Measurements from ENCODE around the gene EML6.
A peak's percentile ranks its signal among the peaks of the same experiment; 100 is the strongest.
"Not testable (repeated sequence)": the region's sequence is repeated elsewhere in the genome, so short reads cannot be mapped to it uniquely, and the experiment has no call there.

The EML6 gene

DNA sequence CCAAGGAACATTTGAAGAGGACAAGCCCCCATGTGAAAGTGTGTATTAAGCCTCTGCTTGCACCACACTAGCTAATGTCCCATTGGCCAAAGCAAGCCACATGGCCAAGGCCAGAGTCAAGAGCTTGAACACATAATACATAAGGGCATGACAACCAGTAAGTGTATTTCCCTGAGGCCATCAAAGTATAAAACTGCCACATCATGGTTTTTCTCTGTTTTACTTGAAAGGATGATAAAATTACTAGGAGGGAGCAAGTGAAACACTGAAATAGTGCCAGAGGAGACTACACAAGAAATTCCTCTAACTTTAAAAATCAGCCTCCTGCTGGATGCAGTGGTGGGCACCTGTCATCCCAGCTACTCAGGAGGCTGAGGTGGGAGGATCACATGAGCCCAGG, 30.9 kb upstream of the EML6 start:
- H3K36me3 ChIP-seq (replicated peaks in 1 of 2; ENCODE audit: control insufficient read depth in 2 of 2, insufficient read depth in 2 of 2, low read length in 2 of 2) = no peaks in the 10 kb centered on the region
- no peak overlapping the region for H2BK120ac ChIP-seq (ENCODE audit: low read depth, low read length)
- H3K4me3 ChIP-seq (ENCODE audit: low read length in 2 of 2) = no peak overlapping the region
- no peak overlapping the region for H4K8ac ChIP-seq (ENCODE audit: low read depth, low read length)
- H4K91ac ChIP-seq (ENCODE audit: low read depth, low read length, poor library complexity) = no peak overlapping the region
- no peaks in the 10 kb centered on the region for H3K27me3 ChIP-seq (ENCODE audit: control insufficient read depth in 3 of 3, insufficient read depth in 3 of 3, low read depth in 1 of 3, low read length in 3 of 3)
- no peak overlapping the region for H3K18ac ChIP-seq (ENCODE audit: low read length)
- H2BK15ac ChIP-seq (ENCODE audit: low read length) = no peak overlapping the region
- no peaks in the 10 kb centered on the region for H3K9me3 ChIP-seq (replicated peaks in 1 of 2; ENCODE audit: control insufficient read depth in 2 of 2, insufficient read depth in 1 of 2, low read depth in 1 of 2, low read length in 2 of 2)
- no peak overlapping the region for H2BK12ac ChIP-seq (ENCODE audit: low read length)
- H2AK5ac ChIP-seq (ENCODE audit: low read depth, low read length) = no peak overlapping the region
- H2BK5ac ChIP-seq (ENCODE audit: low read length) = no peak overlapping the region
- no peak overlapping the region for H3K27ac ChIP-seq (replicated peaks; ENCODE audit: low read length)
- no peaks in the 10 kb centered on the region for H3K4me1 ChIP-seq (ENCODE audit: control insufficient read depth in 2 of 2, insufficient read depth in 1 of 2, low read depth in 1 of 2, low read length in 2 of 2)
- no peak overlapping the region for H3K9ac ChIP-seq (ENCODE audit: low read depth, low read length, poor library complexity)
- H3K4ac ChIP-seq (ENCODE audit: low read length) = no peak overlapping the region
- H3K14ac ChIP-seq (ENCODE audit: low read length) = no peak overlapping the region
- no peaks in the 10 kb centered on the region for H3K79me1 ChIP-seq (ENCODE audit: low read depth, low read length)
- H2AFZ ChIP-seq (ENCODE audit: low read length) = no peak overlapping the region
- no peak overlapping the region for H3K23ac ChIP-seq (ENCODE audit: low read depth, low read length, poor library complexity)
- DNase-seq (ENCODE audit: low spot score) = no peak
- no peak overlapping the region for H3K4me2 ChIP-seq (ENCODE audit: insufficient read depth, low read length, poor library complexity, severe bottlenecking)

DNA sequence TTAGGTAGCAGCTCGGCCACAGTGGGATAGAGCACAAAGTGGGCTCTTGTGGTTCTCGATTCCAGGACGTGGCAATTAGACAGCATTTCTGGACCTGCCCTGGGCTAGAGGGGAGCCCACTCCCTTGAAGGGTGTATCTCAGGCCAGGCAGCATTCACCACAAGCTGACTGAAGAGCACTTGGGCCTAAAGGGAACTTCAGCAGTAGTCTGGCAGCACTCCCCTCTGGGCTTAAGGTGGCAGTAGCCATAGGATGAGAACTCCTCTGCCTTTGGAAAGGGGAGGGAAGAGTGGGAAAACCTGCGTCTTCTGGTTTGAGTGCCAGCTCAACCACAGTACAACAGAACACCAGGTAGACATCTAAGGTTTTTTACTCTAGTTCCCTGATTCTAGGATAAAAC, 28.1 kb upstream of the EML6 start:
- DNase-seq (ENCODE audit: low spot score) = no peak
- Histone ChIP-seq H3K27me3 (ENCODE audit: control insufficient read depth in 3 of 3, insufficient read depth in 3 of 3, low read depth in 1 of 3, low read length in 3 of 3) (no peaks in the 10 kb centered on the region), H2AFZ (ENCODE audit: low read length) (no peak overlapping the region), H3K4me1 (ENCODE audit: control insufficient read depth in 2 of 2, insufficient read depth in 1 of 2, low read depth in 1 of 2, low read length in 2 of 2) (no peaks in the 10 kb centered on the region), H3K4ac (ENCODE audit: low read length) (no peak overlapping the region), H3K18ac (ENCODE audit: low read length) (peak overlapping the region; percentile 48), H3K4me3 (ENCODE audit: low read length in 2 of 2) (no peak overlapping the region), H3K9ac (ENCODE audit: low read depth, low read length, poor library complexity) (no peak overlapping the region), H2BK120ac (ENCODE audit: low read depth, low read length) (peak overlapping the region; percentile 17), H2BK5ac (ENCODE audit: low read length) (no peak overlapping the region), H3K79me1 (ENCODE audit: low read depth, low read length) (no peaks in the 10 kb centered on the region), H2BK15ac (ENCODE audit: low read length) (no peak overlapping the region), H3K27ac (replicated peaks; ENCODE audit: low read length) (no peak overlapping the region), H2BK12ac (ENCODE audit: low read length) (no peak overlapping the region), H3K14ac (ENCODE audit: low read length) (no peak overlapping the region), H3K9me3 (replicated peaks in 1 of 2; ENCODE audit: control insufficient read depth in 2 of 2, insufficient read depth in 1 of 2, low read depth in 1 of 2, low read length in 2 of 2) (peaks cover 0 to 5% of the 10 kb centered on the region in 2 donors), H3K4me2 (ENCODE audit: insufficient read depth, low read length, poor library complexity, severe bottlenecking) (no peak overlapping the region), H4K91ac (ENCODE audit: low read depth, low read length, poor library complexity) (no peak overlapping the region), H2AK5ac (ENCODE audit: low read depth, low read length) (no peak overlapping the region), H3K23ac (ENCODE audit: low read depth, low read length, poor library complexity) (no peak overlapping the region), H3K36me3 (replicated peaks in 1 of 2; ENCODE audit: control insufficient read depth in 2 of 2, insufficient read depth in 2 of 2, low read length in 2 of 2) (no peaks in the 10 kb centered on the region), H4K8ac (ENCODE audit: low read depth, low read length) (no peak overlapping the region)
- no CpG with 5 or more reads among the region's 4 CpGs for WGBS, 2 donors (ENCODE audit: extremely low coverage in 2 of 2, insufficient read length in 2 of 2, insufficient replicate concordance in 1 of 2)

DNA sequence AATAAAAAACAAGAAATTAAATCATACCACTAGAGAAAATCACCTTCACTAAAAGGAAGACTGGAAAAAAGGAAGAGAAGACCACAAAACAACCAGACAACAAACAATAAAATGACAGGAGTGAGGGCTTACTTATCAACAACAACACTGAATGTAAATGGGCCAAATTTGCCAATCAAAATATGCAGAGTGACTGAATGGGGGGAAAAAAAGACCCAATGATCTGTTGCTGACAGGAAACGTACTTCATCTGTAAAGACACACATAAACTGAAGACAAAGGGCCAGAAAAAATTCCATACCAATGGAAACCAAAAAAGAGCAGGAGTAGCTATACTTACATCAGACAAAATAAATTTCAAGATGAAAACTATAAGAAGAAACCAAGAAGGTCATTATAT, 25.5 kb upstream of the EML6 start:
- H3K9me3 ChIP-seq (replicated peaks in 1 of 2; ENCODE audit: control insufficient read depth in 2 of 2, insufficient read depth in 1 of 2, low read depth in 1 of 2, low read length in 2 of 2) = peaks cover 0 to 5% of the 10 kb centered on the region in 2 donors
- H3K14ac ChIP-seq (ENCODE audit: low read length) = no peak overlapping the region
- H3K4me2 ChIP-seq (ENCODE audit: insufficient read depth, low read length, poor library complexity, severe bottlenecking) = no peak overlapping the region
- no peak overlapping the region for H3K23ac ChIP-seq (ENCODE audit: low read depth, low read length, poor library complexity)
- H2BK12ac ChIP-seq (ENCODE audit: low read length) = no peak overlapping the region
- H3K27me3 ChIP-seq (ENCODE audit: control insufficient read depth in 3 of 3, insufficient read depth in 3 of 3, low read depth in 1 of 3, low read length in 3 of 3) = no peaks in the 10 kb centered on the region
- no peak overlapping the region for H3K9ac ChIP-seq (ENCODE audit: low read depth, low read length, poor library complexity)
- H3K27ac ChIP-seq (replicated peaks; ENCODE audit: low read length) = no peak overlapping the region
- H2AFZ ChIP-seq (ENCODE audit: low read length) = no peak overlapping the region
- H3K4me3 ChIP-seq (ENCODE audit: low read length in 2 of 2) = no peak overlapping the region
- H3K79me1 ChIP-seq (ENCODE audit: low read depth, low read length) = no peaks in the 10 kb centered on the region
- H2BK120ac ChIP-seq (ENCODE audit: low read depth, low read length) = no peak overlapping the region
- no peaks in the 10 kb centered on the region for H3K36me3 ChIP-seq (replicated peaks in 1 of 2; ENCODE audit: control insufficient read depth in 2 of 2, insufficient read depth in 2 of 2, low read length in 2 of 2)
- no peak overlapping the region for H2AK5ac ChIP-seq (ENCODE audit: low read depth, low read length)
- H4K91ac ChIP-seq (ENCODE audit: low read depth, low read length, poor library complexity) = no peak overlapping the region
- no peak overlapping the region for H3K4ac ChIP-seq (ENCODE audit: low read length)
- WGBS, 2 donors (ENCODE audit: extremely low coverage in 2 of 2, insufficient read length in 2 of 2, insufficient replicate concordance in 1 of 2) = no CpG with 5 or more reads among the region's 1 CpG
- H3K4me1 ChIP-seq (ENCODE audit: control insufficient read depth in 2 of 2, insufficient read depth in 1 of 2, low read depth in 1 of 2, low read length in 2 of 2) = no peaks in the 10 kb centered on the region
- no peak overlapping the region for H4K8ac ChIP-seq (ENCODE audit: low read depth, low read length)
- H2BK15ac ChIP-seq (ENCODE audit: low read length) = no peak overlapping the region
- H3K18ac ChIP-seq (ENCODE audit: low read length) = no peak overlapping the region
- no peak for DNase-seq (ENCODE audit: low spot score)
- H2BK5ac ChIP-seq (ENCODE audit: low read length) = no peak overlapping the region

DNA sequence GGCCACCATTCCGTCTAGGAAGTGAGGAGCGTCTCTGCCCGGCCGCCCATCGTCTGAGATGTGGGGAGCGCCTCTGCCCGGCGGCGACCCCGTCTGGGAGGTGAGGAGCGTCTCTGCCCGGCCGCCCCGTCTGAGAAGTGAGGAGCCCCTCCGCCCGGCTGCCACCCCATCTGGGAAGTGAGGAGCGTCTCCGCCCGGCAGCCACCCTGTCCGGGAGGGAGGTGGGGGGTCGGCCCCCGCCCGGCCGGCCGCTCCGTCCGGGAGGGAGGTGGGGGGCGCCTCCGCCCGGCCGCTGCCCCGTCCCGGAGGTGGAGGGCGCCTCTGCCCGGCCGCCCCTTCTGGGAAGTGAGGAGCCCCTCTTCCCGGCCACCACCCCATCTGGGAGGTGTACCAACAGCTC, 24.5 kb upstream of the EML6 start:
- not testable (repeated sequence) for H2AK5ac ChIP-seq (ENCODE audit: low read depth, low read length); H4K91ac ChIP-seq (ENCODE audit: low read depth, low read length, poor library complexity); H3K9ac ChIP-seq (ENCODE audit: low read depth, low read length, poor library complexity); H3K27ac ChIP-seq (replicated peaks; ENCODE audit: low read length); H2BK15ac ChIP-seq (ENCODE audit: low read length); DNase-seq (ENCODE audit: low spot score); H2AFZ ChIP-seq (ENCODE audit: low read length); H4K8ac ChIP-seq (ENCODE audit: low read depth, low read length); H3K27me3 ChIP-seq (ENCODE audit: control insufficient read depth in 3 of 3, insufficient read depth in 3 of 3, low read depth in 1 of 3, low read length in 3 of 3); H3K14ac ChIP-seq (ENCODE audit: low read length); H2BK5ac ChIP-seq (ENCODE audit: low read length); H3K79me1 ChIP-seq (ENCODE audit: low read depth, low read length); H3K36me3 ChIP-seq (replicated peaks in 1 of 2; ENCODE audit: control insufficient read depth in 2 of 2, insufficient read depth in 2 of 2, low read length in 2 of 2); H3K9me3 ChIP-seq (replicated peaks in 1 of 2; ENCODE audit: control insufficient read depth in 2 of 2, insufficient read depth in 1 of 2, low read depth in 1 of 2, low read length in 2 of 2); H3K18ac ChIP-seq (ENCODE audit: low read length); H3K4ac ChIP-seq (ENCODE audit: low read length); H2BK12ac ChIP-seq (ENCODE audit: low read length); H2BK120ac ChIP-seq (ENCODE audit: low read depth, low read length); H3K23ac ChIP-seq (ENCODE audit: low read depth, low read length, poor library complexity); H3K4me1 ChIP-seq (ENCODE audit: control insufficient read depth in 2 of 2, insufficient read depth in 1 of 2, low read depth in 1 of 2, low read length in 2 of 2); H3K4me2 ChIP-seq (ENCODE audit: insufficient read depth, low read length, poor library complexity, severe bottlenecking); H3K4me3 ChIP-seq (ENCODE audit: low read length in 2 of 2)
- WGBS, 2 donors (ENCODE audit: extremely low coverage in 2 of 2, insufficient read length in 2 of 2, insufficient replicate concordance in 1 of 2) = no CpG with 5 or more reads among the region's 37 CpGs

All from neuronal stem cell (in vitro differentiated cells).